ENCODE results near the gene SRSF3.
"Not testable (repeated sequence)": the region's sequence is repeated elsewhere in the genome, so short reads cannot be mapped to it uniquely, and the experiment has no call there.

The SRSF3 gene

GRCh38 chr6:36576578-36576977 is 17.6 kb upstream of the SRSF3 start:
- DNase-seq: no peak

DNA sequence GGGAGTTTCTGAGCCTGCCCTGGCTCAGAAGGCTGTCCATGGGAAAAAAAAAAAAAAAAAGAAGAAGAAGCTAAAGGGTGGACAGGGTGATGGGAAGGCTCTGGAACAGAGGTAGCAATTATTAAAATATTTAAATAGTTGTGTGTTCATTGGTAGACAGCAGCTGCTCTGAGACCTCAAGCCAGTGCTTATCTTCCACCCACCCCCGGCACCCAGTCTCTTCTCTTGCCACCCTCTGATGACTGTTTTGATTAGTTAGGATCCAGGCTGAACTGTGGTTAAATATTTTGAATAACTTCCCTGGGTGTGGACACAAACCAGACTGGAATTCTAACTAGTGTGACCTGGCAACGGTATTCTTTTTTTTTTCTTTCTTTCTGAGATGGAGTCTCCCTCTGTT is 16.9 kb upstream of the SRSF3 start:
- no peak for DNase-seq

DNA sequence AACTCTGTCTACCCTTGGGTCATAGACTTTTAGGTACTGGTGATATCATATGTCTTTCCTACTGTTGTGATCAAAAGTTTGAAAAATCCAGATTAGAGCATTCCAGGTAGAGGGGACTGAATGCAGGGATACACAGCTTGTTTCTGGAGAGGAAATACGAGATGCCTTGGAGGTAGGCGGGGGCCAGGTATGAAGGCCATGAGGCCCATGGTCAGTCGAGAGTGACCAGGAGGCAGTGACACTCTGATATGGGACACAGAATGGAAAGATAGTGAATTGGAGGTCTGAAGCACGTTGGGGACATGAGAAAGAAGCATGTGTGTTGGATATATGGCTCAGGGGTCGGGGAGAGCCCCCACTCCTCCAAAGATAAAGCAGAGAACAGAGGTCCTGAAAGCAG is 16.1 kb upstream of the SRSF3 start:
- no peak for DNase-seq

DNA sequence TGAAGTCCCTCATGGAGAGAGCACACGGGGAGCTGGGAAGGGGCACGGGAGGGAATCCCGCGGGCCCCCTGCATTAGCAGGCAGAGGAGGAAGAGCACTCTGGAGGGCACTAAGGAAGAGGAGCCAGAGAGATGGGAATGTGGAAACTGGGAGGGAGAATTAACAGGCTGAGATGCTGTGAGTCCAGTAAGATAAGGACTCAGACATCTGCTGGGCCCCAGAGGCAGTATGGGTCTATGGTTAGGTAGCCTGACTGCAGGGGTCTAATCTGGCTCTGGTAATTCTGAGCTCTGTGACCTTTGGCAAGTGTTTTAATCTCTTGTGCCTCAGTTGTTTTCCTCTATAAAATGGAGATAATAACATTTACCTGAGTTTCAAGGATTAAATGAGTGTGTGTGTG is 15.7 kb upstream of the SRSF3 start:
- no peak for DNase-seq

DNA sequence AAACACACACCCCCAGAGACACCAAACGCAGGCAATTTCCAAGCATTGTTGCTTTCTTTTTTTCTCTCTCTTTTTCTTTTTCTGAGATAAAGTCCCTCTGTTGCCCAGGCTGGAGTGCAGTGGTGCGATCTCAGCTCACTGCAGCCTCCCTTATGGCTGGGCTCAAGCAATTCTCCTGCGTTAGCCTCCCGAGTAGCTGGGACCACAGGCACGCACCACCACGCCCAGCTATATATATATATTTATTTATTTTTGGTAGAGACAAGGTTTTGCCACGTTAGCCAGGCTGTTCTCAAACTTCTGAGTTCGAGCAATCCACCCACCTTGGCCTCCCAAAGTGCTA is 14.0 kb upstream of the SRSF3 start:
- DNase-seq: no peak

DNA sequence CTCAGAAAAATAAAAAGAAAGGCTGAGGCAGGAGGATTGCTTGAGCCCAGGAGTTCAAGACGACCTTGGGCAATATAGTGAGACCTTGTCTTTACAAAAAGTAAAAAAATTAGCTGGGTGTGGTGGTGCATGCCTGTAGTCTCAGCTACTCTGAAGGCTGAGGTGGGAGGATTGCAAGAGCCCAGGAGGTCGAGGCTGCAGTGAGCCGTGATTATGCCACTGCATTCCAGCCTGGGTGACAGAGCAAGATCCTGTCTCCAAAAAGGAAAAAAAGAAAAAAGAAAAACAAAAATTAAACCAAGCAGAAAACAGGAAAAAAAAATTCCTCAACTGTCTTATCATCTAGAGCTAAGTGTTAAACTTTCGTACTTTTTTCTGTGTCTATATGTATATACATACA is 12.4 kb upstream of the SRSF3 start:
- DNase-seq: no peak

DNA sequence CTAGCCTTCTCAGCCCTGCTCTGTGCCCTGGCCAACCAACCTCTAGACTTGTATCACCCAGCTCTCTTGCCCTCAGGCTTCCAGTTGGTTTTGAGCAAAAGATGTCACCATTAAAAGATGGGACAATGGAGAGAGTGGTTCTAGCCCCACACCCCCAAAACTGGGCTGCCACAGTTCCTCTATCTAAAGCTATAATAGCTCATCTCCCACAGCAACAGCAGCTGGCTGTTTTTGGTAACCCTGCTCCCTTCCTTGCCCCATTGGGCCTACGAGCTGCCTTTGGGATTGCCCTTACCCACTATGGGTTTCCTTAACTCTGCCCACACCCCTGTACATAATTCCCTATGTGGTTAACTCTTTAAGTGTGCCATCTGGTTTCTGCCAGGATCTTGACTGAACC is 7.6 kb upstream of the SRSF3 start:
- DNase-seq: no peak

- DNase-seq: not testable (repeated sequence)
These were observed 5.1 kb upstream of the SRSF3 start for GRCh38 chr6:36589025-36589400.

DNA sequence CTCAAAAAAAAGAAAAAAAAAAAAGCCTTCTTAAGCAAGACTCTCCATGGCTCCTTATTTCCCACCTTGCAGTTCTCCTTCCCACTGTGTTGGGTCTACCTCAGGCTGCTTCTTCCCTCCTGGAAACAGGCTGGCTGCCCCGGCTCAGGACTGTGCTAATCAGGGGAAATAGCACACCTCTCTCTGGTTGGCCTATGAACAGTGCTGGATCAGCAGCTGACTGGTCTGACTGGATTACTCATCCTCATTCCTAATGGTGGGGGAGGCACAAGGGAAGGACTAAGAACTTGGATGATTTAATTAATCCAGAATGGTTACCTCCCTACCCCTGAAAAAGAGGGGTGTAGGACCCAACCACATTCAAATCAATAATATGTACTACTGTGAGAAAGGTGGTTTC is 3.9 kb upstream of the SRSF3 start:
- DNase-seq: no peak

DNA sequence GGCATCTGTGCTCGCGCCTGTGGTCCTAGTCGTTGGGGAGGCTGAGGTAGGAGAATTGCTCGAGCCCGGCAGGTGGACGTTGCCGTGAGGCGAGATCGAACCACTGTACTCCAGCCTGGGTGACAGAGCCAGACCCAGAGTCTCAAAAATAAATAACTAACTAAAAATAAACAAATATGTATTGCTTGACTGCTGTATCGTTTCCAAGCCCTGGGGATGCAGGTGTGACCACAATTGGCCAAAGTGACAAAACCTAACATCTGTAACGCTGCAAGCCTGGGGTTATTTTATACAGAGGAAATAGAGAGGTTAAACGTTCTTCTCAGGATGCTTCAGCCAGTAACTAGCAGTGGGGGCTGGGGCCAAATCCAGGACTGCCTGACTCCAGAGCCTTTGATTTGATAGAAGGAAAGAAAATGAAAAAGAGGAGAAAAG is 1.9 kb upstream of the SRSF3 start:
- DNase-seq: no peak

- DNase-seq: peak; percentile 70
These were observed 563 bp upstream of the SRSF3 start for GRCh38 chr6:36593569-36594028.

- DNase-seq: no peak
These were observed 868 bp downstream of the SRSF3 start for GRCh38 chr6:36594816-36595643.

DNA sequence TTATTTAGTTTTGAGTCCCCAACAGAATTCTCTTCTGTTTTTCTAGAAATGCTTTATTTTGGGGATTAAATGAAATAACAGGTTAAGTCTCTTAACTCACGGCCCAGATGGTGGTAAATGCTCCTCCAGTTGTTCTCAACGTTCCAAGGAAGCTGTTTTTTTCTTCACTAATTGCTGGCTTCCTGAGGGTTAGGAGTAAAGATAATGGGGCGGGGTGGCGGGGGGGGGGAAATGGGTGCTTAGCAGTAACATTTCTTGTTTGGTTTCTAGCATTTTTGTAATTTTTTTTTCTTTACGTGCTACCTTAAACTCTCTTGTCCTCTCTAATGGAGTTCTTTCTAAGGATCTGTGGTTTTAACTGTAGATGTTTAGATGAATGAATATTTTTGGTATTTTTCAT is 2.2 kb downstream of the SRSF3 start:
- no peak for DNase-seq

DNA sequence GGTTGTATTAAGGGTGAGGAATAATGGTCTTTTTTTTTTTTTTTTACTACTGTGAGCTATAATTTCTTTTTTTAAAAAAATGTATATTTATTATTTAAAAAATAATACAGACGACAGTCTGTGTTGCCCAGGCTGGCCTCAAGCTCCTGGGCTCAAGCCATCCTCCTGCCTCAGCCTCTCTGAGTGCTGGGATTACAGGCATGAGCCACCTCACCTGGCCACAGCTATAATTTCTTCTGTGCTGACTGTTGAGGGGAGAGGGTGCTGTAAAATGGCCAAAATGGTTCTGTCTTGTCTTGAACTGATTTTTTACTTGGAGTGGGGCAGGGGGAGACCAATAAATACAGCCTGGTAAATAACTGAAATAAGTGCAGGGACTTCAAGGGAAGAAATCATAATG is 3.6 kb downstream of the SRSF3 start:
- no peak for DNase-seq

DNA sequence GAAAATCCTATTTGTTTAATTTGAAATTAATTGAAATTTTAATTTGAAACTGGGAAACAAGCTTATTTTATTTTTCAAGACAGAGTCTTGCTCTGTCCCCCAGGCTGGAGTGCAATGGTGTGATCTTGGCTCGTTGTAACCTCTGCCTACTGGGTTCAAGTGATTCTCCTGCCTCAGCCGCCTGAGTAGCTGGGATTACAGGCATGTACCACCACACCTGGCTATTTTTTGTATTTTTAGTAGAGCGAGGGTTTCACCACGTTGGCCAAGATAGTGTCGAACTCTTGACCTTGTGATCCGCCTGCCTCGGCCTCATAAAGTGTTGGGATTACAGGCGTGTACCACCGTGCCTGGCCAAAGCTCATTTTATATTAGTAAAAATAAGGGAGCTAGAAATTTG is 4.2 kb downstream of the SRSF3 start:
- no peak for DNase-seq

GRCh38 chr6:36598739-36599318 is 4.7 kb downstream of the SRSF3 start:
- DNase-seq: no peak

GRCh38 chr6:36599791-36600209 is 5.6 kb downstream of the SRSF3 start:
- DNase-seq: no peak

DNA sequence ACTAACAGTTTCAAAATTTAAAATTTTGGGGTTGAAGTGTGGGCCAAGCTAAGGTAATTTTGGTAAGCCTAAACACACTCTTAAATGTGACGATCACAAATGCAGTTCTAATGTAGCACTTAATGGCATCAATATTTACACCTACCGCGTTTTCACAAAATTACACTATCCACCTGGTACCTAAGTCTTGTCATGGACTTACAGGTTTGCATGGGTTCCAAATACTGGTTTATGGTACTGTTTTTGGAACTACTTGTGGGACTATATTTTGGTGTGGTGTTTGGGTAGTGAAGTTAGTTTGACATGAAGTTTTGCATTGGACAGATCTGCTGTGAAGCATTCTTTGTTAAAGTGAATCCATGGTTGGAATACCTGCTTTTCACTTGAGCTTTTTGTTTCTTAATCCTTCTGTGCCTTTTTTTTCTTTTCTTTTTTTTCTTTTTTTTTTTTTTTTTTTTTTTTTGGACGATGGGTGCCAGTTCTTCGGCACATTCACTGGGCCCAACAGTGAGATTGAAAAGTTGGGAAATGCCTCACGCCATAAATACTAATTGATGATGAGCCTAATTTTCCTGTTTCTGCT is 6.5 kb downstream of the SRSF3 start:
- DNase-seq: no peak

GRCh38 chr6:36601818-36602217 is 7.7 kb downstream of the SRSF3 start:
- not testable (repeated sequence) for DNase-seq

GRCh38 chr6:36603222-36604089 is 9.3 kb downstream of the SRSF3 start:
- no peak for DNase-seq

DNA sequence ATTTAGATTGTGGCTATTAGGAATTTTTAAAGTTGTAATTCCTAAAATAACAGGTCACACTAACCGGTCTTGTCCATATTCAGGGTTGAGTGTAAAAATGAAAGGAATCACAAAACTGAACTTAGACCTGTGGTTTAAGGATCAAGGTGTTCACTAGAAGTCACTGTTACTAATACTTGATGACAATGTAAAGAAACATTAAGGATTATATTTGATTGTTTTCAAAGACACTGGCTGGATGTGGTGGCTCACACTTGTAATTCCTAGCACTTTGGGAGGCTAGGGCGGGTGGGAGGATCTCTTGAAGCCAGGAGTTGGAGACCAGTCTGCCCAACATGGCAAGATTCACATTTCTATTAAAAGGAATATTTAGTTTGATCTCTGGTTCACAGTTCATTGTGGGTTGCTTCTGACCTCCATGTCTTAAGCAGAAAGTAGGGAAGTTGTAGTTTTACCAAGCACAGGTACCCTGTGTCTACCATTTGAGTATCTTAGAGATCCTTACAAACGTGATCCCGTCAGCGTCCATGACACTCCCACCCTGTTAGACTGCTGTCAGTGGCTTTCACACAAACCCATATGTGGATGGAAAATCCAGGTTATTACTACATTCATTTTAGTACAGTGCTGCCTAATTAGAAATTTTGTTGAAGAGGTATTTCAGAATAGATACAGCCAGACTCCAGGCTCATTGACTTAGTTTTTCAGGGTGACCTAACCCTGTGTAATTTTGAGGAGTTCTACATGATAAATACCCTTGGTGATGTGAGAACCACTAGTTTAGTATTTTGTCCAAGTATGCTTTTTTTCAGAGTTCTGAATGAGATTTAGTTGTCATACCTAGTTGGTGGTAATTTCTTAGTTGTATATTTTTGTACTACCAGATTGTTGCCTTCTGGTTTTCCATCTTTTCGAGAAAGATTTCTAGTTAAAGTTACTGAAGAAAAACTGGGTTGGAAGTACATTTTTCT is 10.2 kb downstream of the SRSF3 start:
- DNase-seq: no peak

DNA sequence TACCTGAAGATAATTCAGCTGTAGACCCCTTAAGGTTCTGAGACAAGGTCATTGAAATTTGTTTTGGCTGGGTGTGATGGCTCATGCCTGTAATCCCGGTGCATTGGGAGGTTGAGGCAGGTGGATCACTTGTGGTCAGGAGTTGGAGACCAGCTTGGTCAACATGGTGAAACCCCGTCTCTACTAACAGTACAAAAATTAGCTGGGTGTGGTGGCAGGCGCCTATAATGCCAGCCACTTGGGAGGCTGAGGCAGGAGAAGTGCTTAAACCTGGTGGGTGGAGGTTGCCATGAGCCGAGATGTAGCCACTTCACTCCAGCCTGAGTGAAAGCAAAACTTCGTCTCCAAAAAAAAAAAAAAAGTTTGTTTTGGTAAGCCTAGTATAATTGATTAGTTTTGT is 11.0 kb downstream of the SRSF3 start:
- DNase-seq: no peak

Measured in NCI-H1105 (cell line).